ENCODE data around the gene RAPH1.

The RAPH1 gene

GRCh38 chr2:203569677-203570316 lies 34.7 kb upstream of the RAPH1 start:
- no peaks in the 10 kb centered on the region for H3K27me3 ChIP-seq (ENCODE audit: insufficient read depth, low read length)
- 79% methylated on average over 8 of the region's 8 CpGs for WGBS

GRCh38 chr2:203567691-203568090 lies 32.6 kb upstream of the RAPH1 start:
- 86% methylated on average over 1 of the region's 1 CpG for WGBS
- H3K27ac ChIP-seq (ENCODE audit: low read depth, low read length) = no peak overlapping the region
- H3K9me3 ChIP-seq (ENCODE audit: insufficient read depth, low read depth, low read length) = no peaks in the 10 kb centered on the region
- H3K27me3 ChIP-seq (ENCODE audit: insufficient read depth, low read length) = no peaks in the 10 kb centered on the region
- no peaks in the 10 kb centered on the region for H3K4me1 ChIP-seq (ENCODE audit: insufficient read depth, low read length)
- H3K9ac ChIP-seq (ENCODE audit: low read depth, low read length) = no peak overlapping the region
- H3K4me3 ChIP-seq (ENCODE audit: low read length) = no peak overlapping the region
- no peaks in the 10 kb centered on the region for H3K36me3 ChIP-seq (ENCODE audit: insufficient read depth, low read length)

More at GRCh38 chr2:203569677-203570316, 34.7 kb upstream of the RAPH1 start:
- H3K9me3 ChIP-seq (ENCODE audit: insufficient read depth, low read depth, low read length) = no peaks in the 10 kb centered on the region
- H3K36me3 ChIP-seq (ENCODE audit: insufficient read depth, low read length) = no peaks in the 10 kb centered on the region
- no peak overlapping the region for H3K4me3 ChIP-seq (ENCODE audit: low read length)
- H3K27ac ChIP-seq (ENCODE audit: low read depth, low read length) = no peak overlapping the region
- H3K4me1 ChIP-seq (ENCODE audit: insufficient read depth, low read length) = no peaks in the 10 kb centered on the region
- no peak overlapping the region for H3K9ac ChIP-seq (ENCODE audit: low read depth, low read length)

- 98% methylated on average over 4 of the region's 4 CpGs for WGBS
- no peaks in the 10 kb centered on the region for H3K4me1 ChIP-seq (ENCODE audit: insufficient read depth, low read length)
Observed at GRCh38 chr2:203566161-203566560, 31.1 kb upstream of the RAPH1 start.

GRCh38 chr2:203565076-203565475 lies 30.0 kb upstream of the RAPH1 start:
- Histone ChIP-seq H3K27me3 (ENCODE audit: insufficient read depth, low read length) (no peaks in the 10 kb centered on the region), H3K36me3 (ENCODE audit: insufficient read depth, low read length) (no peaks in the 10 kb centered on the region), H3K9ac (ENCODE audit: low read depth, low read length) (no peak overlapping the region), H3K27ac (ENCODE audit: low read depth, low read length) (no peak overlapping the region), H3K4me3 (ENCODE audit: low read length) (no peak overlapping the region), H3K4me1 (ENCODE audit: insufficient read depth, low read length) (no peaks in the 10 kb centered on the region), H3K9me3 (ENCODE audit: insufficient read depth, low read depth, low read length) (no peaks in the 10 kb centered on the region)

More at GRCh38 chr2:203566161-203566560, 31.1 kb upstream of the RAPH1 start:
- no peak overlapping the region for H3K9ac ChIP-seq (ENCODE audit: low read depth, low read length)
- H3K27ac ChIP-seq (ENCODE audit: low read depth, low read length) = no peak overlapping the region
- H3K36me3 ChIP-seq (ENCODE audit: insufficient read depth, low read length) = no peaks in the 10 kb centered on the region
- H3K9me3 ChIP-seq (ENCODE audit: insufficient read depth, low read depth, low read length) = no peaks in the 10 kb centered on the region
- H3K4me3 ChIP-seq (ENCODE audit: low read length) = no peak overlapping the region
- H3K27me3 ChIP-seq (ENCODE audit: insufficient read depth, low read length) = no peaks in the 10 kb centered on the region

- no peaks in the 10 kb centered on the region for H3K27me3 ChIP-seq (ENCODE audit: insufficient read depth, low read length)
- no peaks in the 10 kb centered on the region for H3K9me3 ChIP-seq (ENCODE audit: insufficient read depth, low read depth, low read length)
- no peaks in the 10 kb centered on the region for H3K36me3 ChIP-seq (ENCODE audit: insufficient read depth, low read length)
- WGBS = 100% methylated on average over 2 of the region's 2 CpGs
- H3K4me3 ChIP-seq (ENCODE audit: low read length) = no peak overlapping the region
- no peak overlapping the region for H3K9ac ChIP-seq (ENCODE audit: low read depth, low read length)
- H3K27ac ChIP-seq (ENCODE audit: low read depth, low read length) = no peak overlapping the region
- H3K4me1 ChIP-seq (ENCODE audit: insufficient read depth, low read length) = no peaks in the 10 kb centered on the region
Observed at GRCh38 chr2:203562268-203562667, 27.2 kb upstream of the RAPH1 start.

- Histone ChIP-seq H3K9me3 (ENCODE audit: insufficient read depth, low read depth, low read length) (no peaks in the 10 kb centered on the region), H3K4me1 (ENCODE audit: insufficient read depth, low read length) (no peaks in the 10 kb centered on the region), H3K9ac (ENCODE audit: low read depth, low read length) (no peak overlapping the region), H3K27ac (ENCODE audit: low read depth, low read length) (no peak overlapping the region), H3K4me3 (ENCODE audit: low read length) (no peak overlapping the region), H3K27me3 (ENCODE audit: insufficient read depth, low read length) (no peaks in the 10 kb centered on the region), H3K36me3 (ENCODE audit: insufficient read depth, low read length) (no peaks in the 10 kb centered on the region)
- WGBS = 80% methylated on average over 1 of the region's 1 CpG
Observed at GRCh38 chr2:203559641-203560040, 24.5 kb upstream of the RAPH1 start.

DNA sequence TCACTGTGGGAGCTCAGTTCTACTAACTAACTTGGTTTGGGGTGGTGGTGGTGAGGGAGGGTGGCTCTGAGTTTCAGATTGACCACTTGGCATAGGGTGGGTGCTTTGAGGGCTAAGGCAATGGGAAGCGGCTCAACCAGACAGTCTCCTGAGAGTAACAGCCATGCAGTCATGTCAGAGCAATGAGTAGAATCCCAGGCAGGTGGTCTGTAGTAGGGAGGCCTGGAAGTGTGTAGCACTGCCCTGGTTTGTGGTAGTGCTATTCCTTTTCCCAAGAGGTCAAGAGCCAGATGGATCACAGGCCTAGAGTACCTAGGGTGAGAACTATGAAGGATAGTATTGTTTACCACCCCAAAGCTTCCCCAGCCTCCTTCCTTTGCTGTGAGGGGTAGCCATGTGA lies 18.7 kb upstream of the RAPH1 start:
- Histone ChIP-seq H3K4me1 (ENCODE audit: insufficient read depth, low read length) (no peaks in the 10 kb centered on the region), H3K27ac (ENCODE audit: low read depth, low read length) (no peak overlapping the region), H3K4me3 (ENCODE audit: low read length) (no peak overlapping the region), H3K9ac (ENCODE audit: low read depth, low read length) (no peak overlapping the region), H3K27me3 (ENCODE audit: insufficient read depth, low read length) (no peaks in the 10 kb centered on the region), H3K9me3 (ENCODE audit: insufficient read depth, low read depth, low read length) (no peaks in the 10 kb centered on the region), H3K36me3 (ENCODE audit: insufficient read depth, low read length) (no peaks in the 10 kb centered on the region)
- 98% methylated on average over 1 of the region's 1 CpG for WGBS

- no peak overlapping the region for H3K9ac ChIP-seq (ENCODE audit: low read depth, low read length)
- H3K9me3 ChIP-seq (ENCODE audit: insufficient read depth, low read depth, low read length) = no peaks in the 10 kb centered on the region
- H3K36me3 ChIP-seq (ENCODE audit: insufficient read depth, low read length) = no peaks in the 10 kb centered on the region
- H3K27ac ChIP-seq (ENCODE audit: low read depth, low read length) = no peak overlapping the region
- WGBS = 91% methylated on average over 3 of the region's 3 CpGs
- H3K27me3 ChIP-seq (ENCODE audit: insufficient read depth, low read length) = no peaks in the 10 kb centered on the region
- no peak overlapping the region for H3K4me3 ChIP-seq (ENCODE audit: low read length)
- H3K4me1 ChIP-seq (ENCODE audit: insufficient read depth, low read length) = no peaks in the 10 kb centered on the region
Observed at GRCh38 chr2:203551778-203552177, 16.7 kb upstream of the RAPH1 start.

DNA sequence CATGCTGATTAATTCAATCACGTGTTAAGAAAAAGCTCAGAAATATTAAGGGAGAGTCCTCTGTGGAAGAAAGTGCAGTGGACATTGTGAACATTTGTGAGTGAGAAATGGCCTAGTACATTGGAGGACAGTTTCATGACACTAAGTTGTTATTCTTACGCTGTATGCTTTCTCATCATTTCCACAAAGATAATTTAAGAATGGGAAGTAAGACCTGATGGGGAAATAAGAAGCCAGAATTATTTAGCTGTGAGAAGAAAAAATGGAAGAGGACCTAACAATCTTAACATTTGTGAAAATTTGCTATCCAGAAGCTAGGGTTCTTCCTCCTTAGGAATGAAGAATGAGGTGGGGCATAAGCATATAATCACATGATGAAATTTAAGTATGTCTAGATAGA lies 15.2 kb upstream of the RAPH1 start:
- Histone ChIP-seq H3K36me3 (ENCODE audit: insufficient read depth, low read length) (no peaks in the 10 kb centered on the region), H3K4me3 (ENCODE audit: low read length) (no peak overlapping the region), H3K4me1 (ENCODE audit: insufficient read depth, low read length) (no peaks in the 10 kb centered on the region), H3K9me3 (ENCODE audit: insufficient read depth, low read depth, low read length) (no peaks in the 10 kb centered on the region), H3K27me3 (ENCODE audit: insufficient read depth, low read length) (no peaks in the 10 kb centered on the region), H3K9ac (ENCODE audit: low read depth, low read length) (no peak overlapping the region), H3K27ac (ENCODE audit: low read depth, low read length) (no peak overlapping the region)
- 98% methylated on average over 1 of the region's 2 CpGs for WGBS

DNA sequence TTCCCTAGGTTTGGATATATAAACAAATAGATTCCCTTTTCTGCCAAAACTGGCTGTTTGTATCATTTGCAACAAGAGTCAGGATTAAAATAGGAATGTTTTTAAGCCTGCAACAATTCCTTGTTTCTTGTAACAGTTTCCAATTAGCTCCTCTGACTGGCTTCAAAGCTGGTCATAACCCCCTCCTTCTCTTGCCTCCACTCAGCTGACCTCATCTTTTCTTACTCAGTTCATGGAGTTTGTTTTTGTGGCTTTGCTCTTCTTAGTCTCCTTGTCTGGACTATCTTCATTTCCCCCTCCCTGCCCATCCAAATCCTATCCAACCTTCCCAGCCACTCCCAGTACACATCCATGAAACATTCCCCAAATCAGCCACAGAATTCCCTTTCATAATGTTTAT lies 14.3 kb upstream of the RAPH1 start:
- Histone ChIP-seq H3K36me3 (ENCODE audit: insufficient read depth, low read length) (no peaks in the 10 kb centered on the region), H3K9ac (ENCODE audit: low read depth, low read length) (no peak overlapping the region), H3K27ac (ENCODE audit: low read depth, low read length) (no peak overlapping the region), H3K9me3 (ENCODE audit: insufficient read depth, low read depth, low read length) (no peaks in the 10 kb centered on the region), H3K4me3 (ENCODE audit: low read length) (no peak overlapping the region), H3K27me3 (ENCODE audit: insufficient read depth, low read length) (no peaks in the 10 kb centered on the region), H3K4me1 (ENCODE audit: insufficient read depth, low read length) (no peaks in the 10 kb centered on the region)

DNA sequence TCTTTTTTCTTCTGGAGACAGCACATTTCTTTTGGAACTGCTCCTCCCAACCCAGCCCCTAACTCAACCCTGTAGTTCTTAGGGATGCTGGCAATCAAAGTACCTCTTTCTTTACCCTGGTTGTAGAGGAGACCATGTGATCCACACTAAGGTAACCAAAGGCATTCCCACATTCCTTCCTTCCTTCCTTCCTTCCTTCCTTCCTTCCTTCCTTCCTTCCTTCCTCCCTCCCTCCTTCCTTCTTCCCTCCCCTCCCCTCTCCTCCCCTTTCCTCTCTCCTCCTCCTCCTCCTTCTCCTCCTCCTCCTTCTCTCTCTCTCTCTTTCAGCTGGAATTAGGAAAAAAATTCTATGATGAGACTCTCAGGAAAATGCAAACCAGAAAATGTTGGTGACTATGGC lies 13.8 kb upstream of the RAPH1 start:
- H3K9me3 ChIP-seq (ENCODE audit: insufficient read depth, low read depth, low read length) = no peaks in the 10 kb centered on the region
- H3K36me3 ChIP-seq (ENCODE audit: insufficient read depth, low read length) = no peaks in the 10 kb centered on the region
- no peaks in the 10 kb centered on the region for H3K27me3 ChIP-seq (ENCODE audit: insufficient read depth, low read length)
- H3K9ac ChIP-seq (ENCODE audit: low read depth, low read length) = no peak overlapping the region
- H3K4me3 ChIP-seq (ENCODE audit: low read length) = no peak overlapping the region
- no peaks in the 10 kb centered on the region for H3K4me1 ChIP-seq (ENCODE audit: insufficient read depth, low read length)
- H3K27ac ChIP-seq (ENCODE audit: low read depth, low read length) = no peak overlapping the region

GRCh38 chr2:203547356-203547755 lies 12.3 kb upstream of the RAPH1 start:
- Histone ChIP-seq H3K4me1 (ENCODE audit: insufficient read depth, low read length) (no peaks in the 10 kb centered on the region), H3K36me3 (ENCODE audit: insufficient read depth, low read length) (no peaks in the 10 kb centered on the region), H3K27me3 (ENCODE audit: insufficient read depth, low read length) (no peaks in the 10 kb centered on the region), H3K4me3 (ENCODE audit: low read length) (no peak overlapping the region), H3K27ac (ENCODE audit: low read depth, low read length) (no peak overlapping the region), H3K9ac (ENCODE audit: low read depth, low read length) (no peak overlapping the region), H3K9me3 (ENCODE audit: insufficient read depth, low read depth, low read length) (no peaks in the 10 kb centered on the region)
- WGBS = 86% methylated on average over 1 of the region's 1 CpG

All from HUES64 (cell line).